ENCODE results near the gene ZFP69B.
A peak's percentile ranks its signal among the peaks of the same experiment; 100 is the strongest.

- TF ChIP-seq, protein P1, sequence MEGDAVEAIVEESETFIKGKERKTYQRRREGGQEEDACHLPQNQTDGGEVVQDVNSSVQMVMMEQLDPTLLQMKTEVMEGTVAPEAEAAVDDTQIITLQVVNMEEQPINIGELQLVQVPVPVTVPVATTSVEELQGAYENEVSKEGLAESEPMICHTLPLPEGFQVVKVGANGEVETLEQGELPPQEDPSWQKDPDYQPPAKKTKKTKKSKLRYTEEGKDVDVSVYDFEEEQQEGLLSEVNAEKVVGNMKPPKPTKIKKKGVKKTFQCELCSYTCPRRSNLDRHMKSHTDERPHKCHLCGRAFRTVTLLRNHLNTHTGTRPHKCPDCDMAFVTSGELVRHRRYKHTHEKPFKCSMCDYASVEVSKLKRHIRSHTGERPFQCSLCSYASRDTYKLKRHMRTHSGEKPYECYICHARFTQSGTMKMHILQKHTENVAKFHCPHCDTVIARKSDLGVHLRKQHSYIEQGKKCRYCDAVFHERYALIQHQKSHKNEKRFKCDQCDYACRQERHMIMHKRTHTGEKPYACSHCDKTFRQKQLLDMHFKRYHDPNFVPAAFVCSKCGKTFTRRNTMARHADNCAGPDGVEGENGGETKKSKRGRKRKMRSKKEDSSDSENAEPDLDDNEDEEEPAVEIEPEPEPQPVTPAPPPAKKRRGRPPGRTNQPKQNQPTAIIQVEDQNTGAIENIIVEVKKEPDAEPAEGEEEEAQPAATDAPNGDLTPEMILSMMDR (optimal IDR thresholded peaks at IDR 0.05 in 1 of 3, IDR thresholded peaks at IDR 0.05 in 1 of 3, conservative IDR thresholded peaks at IDR 0.05 in 1 of 3; ENCODE audit: extremely low read depth in 1 of 3, insufficient read depth in 2 of 3, low read length in 3 of 3): peak; percentile 65 to 80 (median 65)
- TF ChIP-seq EZH2 (IDR thresholded peaks at IDR 0.05; ENCODE audit: low read length): no peak
Observed at GRCh38 chr1:40438391-40439015, 11.8 kb upstream of the ZFP69B start.

All from keratinocyte (primary cell).